ENCODE measurements around the gene FILIP1. TPM values are rescaled to one million over a fixed set of nuclear protein-coding genes. Genes with fewer than 3 reads are reported as not detected.

The FILIP1 gene
- total RNA-seq, 3 donors from 2014 or later (not counting 1 experiment from before 2014, with no cell fraction given): not detected

- intact Hi-C loops (cut with micrococcal nuclease): no loop called here
- Histone ChIP-seq H3K4me1 (ENCODE audit: control insufficient read depth, insufficient read depth, low read length) (peaks cover 3% of the 10 kb centered on the region), H3K36me3 (ENCODE audit: control insufficient read depth, insufficient read depth, low read length) (no peaks in the 10 kb centered on the region), H3K27ac (ENCODE audit: low read length) (no peak overlapping the region), H3K4me3 (ENCODE audit: low read length) (no peak overlapping the region), H3K9me3 (ENCODE audit: control insufficient read depth, insufficient read depth, low read length) (no peaks in the 10 kb centered on the region), H3K27me3 (ENCODE audit: control insufficient read depth, insufficient read depth, low read length) (peaks cover 7% of the 10 kb centered on the region)
- Mint-ChIP-seq H3K4me1 (no peaks in the 10 kb centered on the region), H3K4me3 (no peak overlapping the region), H3K36me3 (no peaks in the 10 kb centered on the region), H3K27ac (no peak overlapping the region), H3K9me3 (no peaks in the 10 kb centered on the region), H3K27me3 (ENCODE audit: low read depth in 2 of 2) (peaks cover 26 to 65% of the 10 kb centered on the region in 2 donors)
- no peak for TF ChIP-seq CTCF (IDR thresholded peaks at IDR 0.05)
- WGBS (ENCODE audit: insufficient coverage): 78% methylated on average over 2 of the region's 3 CpGs
- ATAC-seq: no peak
- no peak for DNase-seq
Observed at GRCh38 chr6:75492386-75493153, 1.0 kb downstream of the FILIP1 start.

- Mint-ChIP-seq H3K9me3 (no peaks in the 10 kb centered on the region), H3K4me3 (no peak overlapping the region)
Observed at GRCh38 chr6:75491291-75491690, 2.3 kb downstream of the FILIP1 start.

GRCh38 chr6:75490706-75491105 is 2.9 kb downstream of the FILIP1 start:
- peaks cover 0 to 2% of the 10 kb centered on the region in 2 donors for H3K9me3 Mint-ChIP-seq
- Histone ChIP-seq H3K4me1 (ENCODE audit: control insufficient read depth, insufficient read depth, low read length) (peaks cover 3% of the 10 kb centered on the region), H3K27me3 (ENCODE audit: control insufficient read depth, insufficient read depth, low read length) (peaks cover 7% of the 10 kb centered on the region), H3K9me3 (ENCODE audit: control insufficient read depth, insufficient read depth, low read length) (no peaks in the 10 kb centered on the region), H3K36me3 (ENCODE audit: control insufficient read depth, insufficient read depth, low read length) (no peaks in the 10 kb centered on the region), H3K27ac (ENCODE audit: low read length) (no peak overlapping the region), H3K4me3 (ENCODE audit: low read length) (no peak overlapping the region)
- ATAC-seq (no peak), DNase-seq (no peak)
- no peaks in the 10 kb centered on the region for H3K4me1 Mint-ChIP-seq
- no peaks in the 10 kb centered on the region for H3K36me3 Mint-ChIP-seq
- intact Hi-C loops (cut with micrococcal nuclease): no loop called here
- H3K27ac Mint-ChIP-seq: no peak overlapping the region
- no peak overlapping the region for H3K4me3 Mint-ChIP-seq
- peaks cover 22 to 61% of the 10 kb centered on the region in 2 donors for H3K27me3 Mint-ChIP-seq (ENCODE audit: low read depth in 2 of 2)
- no peak for TF ChIP-seq CTCF (IDR thresholded peaks at IDR 0.05)
- WGBS (ENCODE audit: insufficient coverage): 85% methylated on average over 3 of the region's 3 CpGs

More at GRCh38 chr6:75491291-75491690, 2.3 kb downstream of the FILIP1 start:
- DNase-seq (no peak), ATAC-seq (no peak)
- Histone ChIP-seq H3K4me1 (ENCODE audit: control insufficient read depth, insufficient read depth, low read length) (peaks cover 3% of the 10 kb centered on the region), H3K4me3 (ENCODE audit: low read length) (no peak overlapping the region), H3K9me3 (ENCODE audit: control insufficient read depth, insufficient read depth, low read length) (no peaks in the 10 kb centered on the region), H3K27ac (ENCODE audit: low read length) (no peak overlapping the region), H3K36me3 (ENCODE audit: control insufficient read depth, insufficient read depth, low read length) (no peaks in the 10 kb centered on the region), H3K27me3 (ENCODE audit: control insufficient read depth, insufficient read depth, low read length) (peaks cover 7% of the 10 kb centered on the region)
- peaks cover 24 to 67% of the 10 kb centered on the region in 2 donors for H3K27me3 Mint-ChIP-seq (ENCODE audit: low read depth in 2 of 2)
- H3K27ac Mint-ChIP-seq: no peak overlapping the region
- no peaks in the 10 kb centered on the region for H3K4me1 Mint-ChIP-seq
- WGBS (ENCODE audit: insufficient coverage): 46% methylated on average over 1 of the region's 1 CpG
- intact Hi-C loops (cut with micrococcal nuclease): no loop called here
- no peaks in the 10 kb centered on the region for H3K36me3 Mint-ChIP-seq
- TF ChIP-seq CTCF (IDR thresholded peaks at IDR 0.05): no peak
